Stomach (tissue), 9 donors: ENCODE measurements around the gene NKX6-2. TPM values are rescaled to one million over a fixed set of nuclear protein-coding genes. Genes with fewer than 3 reads are reported as not detected.

Experiments
- DNase-seq, 2 donors: peaks; one replicate each; pipeline versions ENCODE4 v3.0.0 to v3.0.0-alpha.2; 2013 to 2019
- H3K27ac ChIP-seq, 5 donors: fragments of 200-600 bp in 4 of 5; sonication (generic) in 4 of 5; one replicate each; pipeline ENCODE4 v1.5.1; 2013 to 2019; ENCODE audit warnings: mild to moderate bottlenecking in 1 of 5, moderate library complexity in 1 of 5
- H3K27me3 ChIP-seq, 3 donors: fragments of 200-600 bp; sonication (generic); one replicate each; pipeline ENCODE4 v1.5.1; 2017 to 2019; ENCODE audit warnings: mixed run types in 1 of 3
- H3K36me3 ChIP-seq, 4 donors: fragments of 200-600 bp; sonication (generic); 1 replicate in 3 of 4; 2 replicates in 1 of 4; pipeline ENCODE4 v1.5.1; 2016 to 2019
- H3K4me1 ChIP-seq, 4 donors: fragments of 200-600 bp; sonication (generic); one replicate each; pipeline ENCODE4 v1.5.1; 2016 to 2019
- H3K4me3 ChIP-seq, 4 donors: fragments of 200-600 bp; sonication (generic) in 3 of 4; one replicate each; pipeline ENCODE4 v1.5.1; 2016 to 2019; ENCODE audit warnings: mild to moderate bottlenecking in 1 of 4
- H3K9me3 ChIP-seq, 4 donors: fragments of 200-600 bp; sonication (generic); one replicate each; pipeline ENCODE4 v1.5.1; 2016 to 2019
- EP300 ChIP-seq: sonication (generic); formaldehyde crosslinking; IDR thresholded peaks from one replicate; pipeline ENCODE4 v1.6.1; 2017; ENCODE audit warnings: antibody characterized with exemption
- POLR2A ChIP-seq, 4 donors: fragments of 450-650 bp; IDR thresholded peaks; one replicate each; pipeline ENCODE4 v1.6.1; 2016; ENCODE audit warnings: antibody characterized with exemption in 4 of 4, control low read depth in 2 of 4, mild to moderate bottlenecking in 1 of 4, moderate library complexity in 1 of 4
- POLR2AphosphoS5 ChIP-seq, 3 donors: sonication (generic); formaldehyde crosslinking; IDR thresholded peaks; one replicate each; pipeline ENCODE4 v1.6.1; 2016; ENCODE audit warnings: antibody characterized with exemption in 3 of 3
- WGBS, 5 donors: extraction: QIAGEN DNeasy Blood & Tissue Kit in 3 of 5; methylation state at CpG; one replicate each; pipeline versions ENCODE4 v1.1.5 to v1.1.7; 2013 to 2018; 5-methylcytosine and 5-hydroxymethylcytosine counted together
- intact Hi-C: fragments of 100-400 bp; cut with DNase I; formaldehyde crosslinking; loops from one replicate; pipeline ENCODE4 v1.15.1; 2023; ENCODE audit warnings: low total_unique reads
- polyA plus RNA-seq, 3 donors: library from polyadenylated mRNA; stranded (reverse); fragments of 200-250 nt; gene quantifications; one replicate each; pipeline ENCODE4 v1.2.3, GENCODE V29; 2013
- total RNA-seq, 5 donors: library from RNA; depleted of rRNA; stranded (reverse); fragments of >200 nt; gene quantifications; one replicate each; pipeline versions ENCODE4 v1.1.0 to v1.2.3, GENCODE V29; 2014 to 2016
- TF ChIP-seq, protein P1 (sequence below), 7 experiments: fragments of 450-650 bp in 4 of 7; fragments of 200-600 bp in 3 of 7; sonication (generic) in 3 of 7; IDR thresholded peaks; one replicate each; pipeline ENCODE4 v1.5.1; 2016 to 2019; ENCODE audit warnings: antibody characterized with exemption in 7 of 7, control low read depth in 2 of 7, mild to moderate bottlenecking in 1 of 7
- donor health status: healthy with polysubstance abuse.
- donor health status: Bipolar disorder and iron deficiency.
- donor health status: healthy.

Gene NKX6-2
- total and polyA plus RNA-seq, 8 donors, result 0.65 to 75.8 (median 10.0) TPM; not detected in 2

DNA sequence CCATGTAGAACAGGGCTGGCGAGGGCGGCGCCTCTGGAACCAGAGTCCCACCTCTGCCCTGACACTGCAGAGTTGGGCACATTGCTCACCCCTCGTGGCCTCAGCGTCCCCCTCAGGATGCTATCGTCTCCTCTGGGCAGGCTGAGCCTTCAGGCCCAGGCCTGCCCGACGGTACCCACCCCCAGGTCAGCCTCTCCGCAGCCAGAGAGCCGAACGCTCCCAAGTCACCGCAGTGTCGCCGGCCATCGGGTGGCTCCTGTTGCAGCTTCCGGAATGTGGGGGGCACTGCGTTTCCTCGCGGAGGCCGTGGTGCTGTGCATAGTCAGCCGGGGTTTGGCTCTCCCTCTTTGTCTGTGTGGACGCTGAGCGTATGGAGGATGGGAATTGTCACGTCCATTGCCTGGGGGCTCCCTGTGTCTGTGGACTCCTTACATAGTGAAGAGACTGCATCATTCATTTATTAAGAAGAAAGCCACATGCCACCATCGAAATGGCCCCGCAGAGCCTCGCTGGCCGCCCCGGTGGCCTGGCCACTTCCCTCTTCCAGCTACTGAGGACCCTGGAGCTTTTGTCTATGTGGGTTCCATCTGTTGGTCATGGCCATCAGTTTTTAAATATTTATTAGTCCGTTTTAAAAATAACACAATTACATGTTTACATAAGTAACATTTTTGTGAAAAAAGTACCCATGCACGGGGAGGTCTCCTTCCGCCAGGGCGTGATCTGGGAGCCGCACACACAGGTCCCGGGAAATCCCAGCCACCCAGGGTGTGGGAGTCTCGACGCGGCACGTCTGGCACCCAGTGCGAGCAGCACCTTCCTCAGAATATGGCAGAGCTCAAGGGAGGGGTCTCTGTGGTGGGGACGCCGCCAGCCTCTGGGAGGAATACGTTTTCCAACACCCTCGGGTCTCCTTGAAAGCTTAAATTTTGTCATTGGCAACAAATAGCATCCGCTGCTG lies 15.6 kb downstream of the NKX6-2 start:
- no peak overlapping the region for H3K4me3 ChIP-seq
- DNase-seq, result no peak
- no peak for TF ChIP-seq POLR2A (IDR thresholded peaks at IDR 0.05)
- TF ChIP-seq EP300, result no peak
- no peak for TF ChIP-seq POLR2AphosphoS5 (IDR thresholded peaks at IDR 0.05)
- TF ChIP-seq, protein P1, sequence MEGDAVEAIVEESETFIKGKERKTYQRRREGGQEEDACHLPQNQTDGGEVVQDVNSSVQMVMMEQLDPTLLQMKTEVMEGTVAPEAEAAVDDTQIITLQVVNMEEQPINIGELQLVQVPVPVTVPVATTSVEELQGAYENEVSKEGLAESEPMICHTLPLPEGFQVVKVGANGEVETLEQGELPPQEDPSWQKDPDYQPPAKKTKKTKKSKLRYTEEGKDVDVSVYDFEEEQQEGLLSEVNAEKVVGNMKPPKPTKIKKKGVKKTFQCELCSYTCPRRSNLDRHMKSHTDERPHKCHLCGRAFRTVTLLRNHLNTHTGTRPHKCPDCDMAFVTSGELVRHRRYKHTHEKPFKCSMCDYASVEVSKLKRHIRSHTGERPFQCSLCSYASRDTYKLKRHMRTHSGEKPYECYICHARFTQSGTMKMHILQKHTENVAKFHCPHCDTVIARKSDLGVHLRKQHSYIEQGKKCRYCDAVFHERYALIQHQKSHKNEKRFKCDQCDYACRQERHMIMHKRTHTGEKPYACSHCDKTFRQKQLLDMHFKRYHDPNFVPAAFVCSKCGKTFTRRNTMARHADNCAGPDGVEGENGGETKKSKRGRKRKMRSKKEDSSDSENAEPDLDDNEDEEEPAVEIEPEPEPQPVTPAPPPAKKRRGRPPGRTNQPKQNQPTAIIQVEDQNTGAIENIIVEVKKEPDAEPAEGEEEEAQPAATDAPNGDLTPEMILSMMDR (IDR thresholded peaks at IDR 0.05), result no peak
- H3K4me1 ChIP-seq, result peaks cover 3 to 14% (median 9%) of the 10 kb centered on the region in 4 donors
- intact Hi-C loops, result no loop called here
- peaks cover 0 to 71% (median 51%) of the 10 kb centered on the region in 4 donors for H3K36me3 ChIP-seq
- 93 to 97% (median 95%) methylated on average over 36 to 45 of the region's 45 CpGs for WGBS, 5 donors
- no peak overlapping the region for H3K27ac ChIP-seq
- no peaks in the 10 kb centered on the region for H3K27me3 ChIP-seq
- no peaks in the 10 kb centered on the region for H3K9me3 ChIP-seq

GRCh38 chr10:132768346-132769248 lies 17.4 kb downstream of the NKX6-2 start:
- DNase-seq, result no peak
- Histone ChIP-seq H3K36me3 (peaks cover 0 to 65% (median 54%) of the 10 kb centered on the region in 4 donors), H3K9me3 (no peaks in the 10 kb centered on the region), H3K4me1 (peaks cover 0 to 10% (median 5%) of the 10 kb centered on the region in 4 donors), H3K4me3 (no peak overlapping the region), H3K27ac (no peak overlapping the region), H3K27me3 (no peaks in the 10 kb centered on the region)
- intact Hi-C loops, result no loop called here
- 92 to 98% (median 97%) methylated on average over 38 to 41 of the region's 41 CpGs for WGBS, 5 donors
- no peak for TF ChIP-seq POLR2AphosphoS5 (IDR thresholded peaks at IDR 0.05)

DNA sequence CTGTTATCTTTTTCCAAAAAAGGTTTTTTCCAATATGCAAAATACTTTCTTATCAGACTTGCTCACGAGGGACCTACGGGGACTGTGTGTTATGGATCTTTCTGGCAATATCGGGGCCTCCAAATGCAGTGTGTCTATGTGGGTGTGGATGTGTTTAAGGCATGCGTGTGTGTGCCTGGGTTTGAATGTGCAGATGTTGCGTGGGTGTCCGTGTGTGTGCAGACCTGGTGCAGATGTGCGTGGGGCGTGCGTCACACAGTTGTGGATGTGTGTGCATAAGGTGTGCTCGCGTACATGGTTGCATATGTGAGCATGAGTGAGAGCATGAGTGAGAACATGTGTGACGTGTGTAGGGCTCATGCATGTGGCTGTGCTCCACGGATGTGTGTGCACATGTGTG lies 19.7 kb downstream of the NKX6-2 start:
- Histone ChIP-seq H3K36me3 (peaks cover 0 to 73% (median 53%) of the 10 kb centered on the region in 4 donors), H3K27ac (no peak overlapping the region), H3K4me3 (no peak overlapping the region), H3K9me3 (no peaks in the 10 kb centered on the region), H3K27me3 (no peaks in the 10 kb centered on the region), H3K4me1 (peaks cover 0 to 13% (median 4%) of the 10 kb centered on the region in 4 donors)
- TF ChIP-seq POLR2A (IDR thresholded peaks at IDR 0.05) (no peak), EP300 (no peak), POLR2AphosphoS5 (IDR thresholded peaks at IDR 0.05) (no peak)
- TF ChIP-seq, protein P1 (IDR thresholded peaks at IDR 0.05), result no peak
- intact Hi-C loops, result no loop called here
- WGBS, 5 donors, result 89 to 92% (median 90%) methylated on average over 13 of the region's 13 CpGs
- DNase-seq, result no peak

- WGBS, 5 donors, result 90 to 94% (median 93%) methylated on average over 9 to 11 of the region's 11 CpGs
- peaks cover 0 to 72% (median 51%) of the 10 kb centered on the region in 4 donors for H3K36me3 ChIP-seq
- TF ChIP-seq POLR2A (IDR thresholded peaks at IDR 0.05), result no peak
- no peak for TF ChIP-seq POLR2AphosphoS5 (IDR thresholded peaks at IDR 0.05)
- TF ChIP-seq, protein P1 (IDR thresholded peaks at IDR 0.05), result no peak
- no peak for TF ChIP-seq EP300
- intact Hi-C loops, result no loop called here
- DNase-seq, result no peak
- H3K9me3 ChIP-seq, result no peaks in the 10 kb centered on the region
- H3K27me3 ChIP-seq, result no peaks in the 10 kb centered on the region
- H3K27ac ChIP-seq, result no peak overlapping the region
- H3K4me1 ChIP-seq, result peaks cover 0 to 13% (median 4%) of the 10 kb centered on the region in 4 donors
- H3K4me3 ChIP-seq, result no peak overlapping the region
Measured at GRCh38 chr10:132765435-132765834, 20.5 kb downstream of the NKX6-2 start.
